Naive B cell (primary cell): ENCODE measurements around the gene HVCN1. TPM values are rescaled to one million over a fixed set of nuclear protein-coding genes. Genes with fewer than 3 reads are reported as not detected.
"Not testable (repeated sequence)": the region's sequence is repeated elsewhere in the genome, so short reads cannot be mapped to it uniquely, and the experiment has no call there.

ENCODE experiments used
- ATAC-seq, 2 donors: fragments of 150-1000 bp; cut with Tn5 transposase; 2 replicates each; pipeline ENCODE4 v1.10.0; 2021; ENCODE audit warnings: low read depth in 2 of 2, mild to moderate bottlenecking in 2 of 2, moderate library complexity in 2 of 2
- DNase-seq: peaks from one replicate; pipeline ENCODE4 v3.0.0; 2022
- H3K27ac Mint-ChIP-seq, 6 donors: one replicate each; pipeline ENCODE4 v1.8.0; 2020 to 2022; ENCODE audit warnings: mild to moderate bottlenecking in 6 of 6, mixed read lengths in 6 of 6, moderate library complexity in 5 of 6, inconsistent platforms in 2 of 6
- H3K27me3 Mint-ChIP-seq, 3 donors: one replicate each; pipeline ENCODE4 v1.8.0; 2021 to 2022; ENCODE audit warnings: mixed read lengths in 3 of 3, mild to moderate bottlenecking in 1 of 3
- H3K36me3 Mint-ChIP-seq, 2 donors: one replicate each; pipeline ENCODE4 v1.8.0; 2020 to 2022; ENCODE audit warnings: mixed read lengths in 2 of 2, inconsistent platforms in 1 of 2, mild to moderate bottlenecking in 1 of 2
- H3K4me1 Mint-ChIP-seq, 3 donors: one replicate each; pipeline ENCODE4 v1.8.0; 2020 to 2022; ENCODE audit warnings: mixed read lengths in 3 of 3, inconsistent platforms in 1 of 3, mild to moderate bottlenecking in 1 of 3, moderate library complexity in 1 of 3
- H3K4me3 Mint-ChIP-seq, 8 donors: one replicate each; pipeline ENCODE4 v1.8.0; 2020 to 2022; ENCODE audit warnings: mild to moderate bottlenecking in 8 of 8, mixed read lengths in 8 of 8, moderate library complexity in 8 of 8, inconsistent platforms in 2 of 8
- H3K9me3 Mint-ChIP-seq, 7 donors: one replicate each; pipeline ENCODE4 v1.8.0; 2020 to 2022; ENCODE audit warnings: mixed read lengths in 7 of 7, mild to moderate bottlenecking in 5 of 7, inconsistent platforms in 2 of 7, moderate library complexity in 1 of 7
- polyA plus RNA-seq, 6 donors: library from polyadenylated mRNA; unstranded; fragments of 300-500 nt; fragmentation: Illumina TruSeq; gene quantifications; one replicate each; pipeline ENCODE4 v1.2.3, GENCODE V29; 2021; ENCODE audit warnings: low read depth in 6 of 6

The HVCN1 gene
- polyA plus RNA-seq, 6 donors from 2014 or later = 654 to 887 (median 845) TPM

- H3K4me3 Mint-ChIP-seq = peak overlapping the region; percentile 70 to 98 (median 90)
- DNase-seq (no peak), ATAC-seq (no peak)
- H3K9me3 Mint-ChIP-seq = peaks cover 0 to 2% (median 0%) of the 10 kb centered on the region in 7 donors
- peaks cover 39 to 55% of the 10 kb centered on the region in 2 donors for H3K36me3 Mint-ChIP-seq
- H3K27ac Mint-ChIP-seq = peak overlapping the region; percentile 84 to 99 (median 94)
- no peaks in the 10 kb centered on the region for H3K27me3 Mint-ChIP-seq
- H3K4me1 Mint-ChIP-seq = peaks cover 68 to 97% (median 89%) of the 10 kb centered on the region in 3 donors
Observed at GRCh38 chr12:110676171-110676570, 12.7 kb downstream of the HVCN1 start.

DNA sequence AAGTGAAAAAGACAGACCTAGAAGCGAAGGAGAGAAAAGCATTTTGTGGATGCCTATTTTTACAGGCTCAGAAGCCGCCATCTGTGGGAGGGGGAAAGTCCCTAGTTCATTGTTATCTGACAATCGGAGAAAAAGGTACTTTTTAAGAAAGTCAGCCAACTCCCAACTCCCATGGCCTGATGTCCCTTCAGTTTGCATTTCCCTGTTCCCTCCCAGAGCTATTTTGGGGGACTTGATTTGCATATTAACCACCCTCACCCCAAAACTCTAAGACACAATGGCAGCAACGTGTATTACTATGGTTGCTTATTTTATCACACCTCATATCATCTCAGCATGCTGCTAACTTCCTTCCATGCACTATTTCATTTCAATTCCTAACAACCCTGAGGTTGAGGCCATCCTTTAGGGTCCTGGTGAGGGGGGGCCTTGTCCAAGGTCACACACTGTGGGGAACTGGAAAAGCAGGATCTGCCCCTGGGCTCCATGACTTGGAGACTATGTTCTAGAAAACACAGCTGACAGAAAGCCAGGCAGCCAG, 18.7 kb downstream of the HVCN1 start:
- Mint-ChIP-seq H3K9me3 (peaks cover 0 to 9% (median 4%) of the 10 kb centered on the region in 7 donors), H3K27me3 (no peaks in the 10 kb centered on the region), H3K4me3 (peak overlapping the region; percentile 74 to 93 (median 86)), H3K36me3 (peaks cover 46 to 54% of the 10 kb centered on the region in 2 donors), H3K27ac (peak overlapping the region; percentile 96 to 100 (median 99)), H3K4me1 (peaks cover 63 to 100% (median 90%) of the 10 kb centered on the region in 3 donors)
- ATAC-seq = peak; percentile 70 to 74
- DNase-seq = peak; percentile 70

DNA sequence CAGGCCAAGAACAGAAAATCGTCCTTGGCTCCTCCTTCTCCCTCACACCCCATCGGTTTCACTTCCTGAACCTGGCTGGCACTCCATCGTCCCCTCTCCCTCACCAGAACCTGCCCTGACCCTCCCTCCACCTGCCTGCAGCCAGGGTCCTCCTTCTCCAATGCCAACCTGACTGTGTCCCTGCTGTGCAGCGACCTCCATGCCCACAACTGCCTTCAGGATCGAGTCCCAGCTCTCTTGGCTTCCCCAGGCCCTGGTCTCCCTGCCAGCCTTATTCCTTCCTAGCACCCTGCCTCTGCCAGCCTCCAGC, 19.8 kb downstream of the HVCN1 start:
- peak; percentile 73 for DNase-seq
- ATAC-seq = peak; percentile 68 to 73
- H3K4me1 Mint-ChIP-seq = peaks cover 66 to 100% (median 92%) of the 10 kb centered on the region in 3 donors

DNA sequence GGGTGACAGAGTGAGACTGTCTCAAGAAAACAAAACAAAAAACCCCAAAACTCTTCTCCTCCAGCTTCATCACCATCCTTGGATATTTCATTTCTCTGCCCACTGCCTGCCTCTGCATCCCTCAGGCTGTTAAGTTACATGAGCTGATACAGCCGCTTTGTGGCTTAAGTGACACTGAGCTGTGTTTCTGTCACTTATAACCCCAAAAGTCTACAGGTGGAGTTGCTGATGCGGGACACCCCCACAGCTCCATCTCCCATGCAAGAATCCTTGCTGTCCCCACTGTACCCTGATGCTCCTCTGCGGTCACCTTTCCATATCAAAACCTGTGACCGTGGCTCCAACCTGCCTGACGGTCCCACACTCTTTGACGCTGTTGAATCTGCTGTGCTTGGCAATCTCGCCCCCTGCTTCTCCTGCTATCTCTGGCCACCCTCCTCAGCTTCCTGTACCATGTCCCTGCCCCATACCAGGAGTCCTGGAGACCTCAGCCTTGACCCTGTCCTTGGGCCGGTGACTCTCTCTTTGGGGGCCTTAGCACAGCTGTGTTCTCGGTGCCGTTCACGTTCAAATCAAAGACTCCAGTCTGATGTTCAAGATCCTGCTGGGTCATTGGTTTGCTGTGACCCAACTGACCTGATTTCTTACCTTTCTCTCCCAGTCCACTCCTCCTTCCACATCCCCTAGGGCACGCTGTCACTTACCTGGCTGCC, 20.3 kb downstream of the HVCN1 start:
- DNase-seq (no peak), ATAC-seq (no peak)
- Mint-ChIP-seq H3K9me3 (peaks cover 0 to 13% (median 4%) of the 10 kb centered on the region in 7 donors), H3K27ac (peak overlapping the region; percentile 96 to 100 (median 99)), H3K4me1 (peaks cover 67 to 100% (median 92%) of the 10 kb centered on the region in 3 donors), H3K4me3 (peak overlapping the region; percentile 74 to 93 (median 86)), H3K36me3 (peaks cover 48 to 56% of the 10 kb centered on the region in 2 donors), H3K27me3 (no peaks in the 10 kb centered on the region)

More for the DNA sequence above, 19.8 kb downstream of the HVCN1 start:
- Mint-ChIP-seq H3K4me3 (peak overlapping the region; percentile 74 to 93 (median 86)), H3K27me3 (no peaks in the 10 kb centered on the region), H3K36me3 (peaks cover 49 to 55% of the 10 kb centered on the region in 2 donors), H3K9me3 (peaks cover 0 to 13% (median 4%) of the 10 kb centered on the region in 7 donors), H3K27ac (peak overlapping the region; percentile 96 to 100 (median 99))

DNA sequence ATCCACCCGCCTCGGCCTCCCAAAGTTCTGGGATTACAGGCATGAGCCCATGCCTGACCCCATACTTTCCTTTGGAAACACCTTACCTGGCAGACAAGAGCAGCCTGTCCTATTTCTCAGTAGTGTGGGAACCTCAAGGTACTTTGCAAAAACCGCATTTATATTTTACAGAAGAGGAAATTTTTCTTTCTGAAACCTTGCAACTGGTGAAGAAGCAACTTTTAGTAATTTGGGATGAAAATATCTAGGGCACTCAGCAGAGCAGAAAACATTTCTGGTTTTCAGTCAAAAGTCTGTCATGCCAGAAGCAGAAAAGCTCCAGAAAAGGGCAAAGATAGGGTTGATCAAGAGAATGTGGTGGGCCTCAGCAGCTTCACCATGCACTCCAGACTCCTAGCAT, 21.2 kb downstream of the HVCN1 start:
- peaks cover 0 to 13% (median 4%) of the 10 kb centered on the region in 7 donors for H3K9me3 Mint-ChIP-seq
- DNase-seq (no peak), ATAC-seq (no peak)
- no peaks in the 10 kb centered on the region for H3K27me3 Mint-ChIP-seq
- H3K27ac Mint-ChIP-seq = peak overlapping the region; percentile 24 to 100 (median 98)
- H3K4me1 Mint-ChIP-seq = peaks cover 68 to 99% (median 92%) of the 10 kb centered on the region in 3 donors
- H3K4me3 Mint-ChIP-seq = peak overlapping the region; percentile 25 to 92 (median 82)
- peaks cover 46 to 49% of the 10 kb centered on the region in 2 donors for H3K36me3 Mint-ChIP-seq

DNA sequence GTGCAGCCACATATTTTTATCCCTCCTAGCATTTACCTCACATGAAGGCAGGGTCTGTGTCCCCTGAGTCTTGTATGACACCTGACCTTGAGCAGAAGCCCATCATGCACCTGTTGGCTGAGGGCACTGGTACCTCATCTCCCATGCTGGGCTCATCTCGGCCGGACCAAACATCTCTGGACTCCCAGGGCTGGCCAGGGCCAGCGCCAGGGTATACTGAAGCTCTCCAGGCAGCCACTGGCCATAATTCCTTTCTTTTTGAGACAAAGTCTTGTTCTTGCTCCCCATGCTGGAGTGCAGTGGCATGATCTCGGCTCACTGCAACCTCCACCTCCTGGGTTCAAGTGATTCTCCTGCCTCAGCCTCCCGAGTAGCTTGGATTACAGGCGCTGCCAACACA, 22.0 kb downstream of the HVCN1 start:
- ATAC-seq = no peak
- Mint-ChIP-seq H3K4me3 (peak overlapping the region; percentile 44 to 92 (median 80)), H3K36me3 (peaks cover 41 to 44% of the 10 kb centered on the region in 2 donors), H3K9me3 (peaks cover 0 to 13% (median 4%) of the 10 kb centered on the region in 7 donors), H3K27ac (peak overlapping the region in 5 of 6 donors; percentile 69 to 100 (median 98)), H3K4me1 (peaks cover 67 to 99% (median 92%) of the 10 kb centered on the region in 3 donors), H3K27me3 (no peaks in the 10 kb centered on the region)
- no peak for DNase-seq

- Mint-ChIP-seq H3K9me3 (peaks cover 0 to 10% (median 4%) of the 10 kb centered on the region in 7 donors), H3K36me3 (peaks cover 40 to 55% of the 10 kb centered on the region in 2 donors)
- peak; percentile 93 for DNase-seq
Observed at GRCh38 chr12:110661337-110661972, 27.5 kb downstream of the HVCN1 start.

DNA sequence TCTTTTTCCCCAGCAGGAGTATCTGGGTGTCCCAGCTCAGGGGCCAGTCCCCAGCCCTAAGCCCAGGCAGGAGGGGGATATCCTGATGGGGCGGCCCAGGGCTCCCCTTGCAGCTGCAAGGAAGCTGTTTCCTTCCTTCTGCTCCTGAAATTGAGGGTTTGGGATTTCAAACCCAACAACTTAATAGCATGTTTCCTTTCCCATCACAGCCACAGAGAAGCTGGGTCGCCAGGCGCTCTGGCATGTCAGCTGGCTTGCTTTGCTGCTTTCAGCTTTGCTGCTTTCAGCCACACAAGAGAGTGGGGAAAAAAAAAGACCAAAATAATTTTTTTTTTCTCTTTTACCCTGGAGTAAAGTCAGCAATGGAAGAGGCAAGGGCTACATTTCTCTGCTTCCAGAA, 30.0 kb downstream of the HVCN1 start:
- peaks cover 38 to 53% of the 10 kb centered on the region in 2 donors for H3K36me3 Mint-ChIP-seq
- H3K27me3 Mint-ChIP-seq = no peaks in the 10 kb centered on the region
- peak overlapping the region in 4 of 8 donors; percentile 1 to 36 (median 18) for H3K4me3 Mint-ChIP-seq
- H3K9me3 Mint-ChIP-seq = peaks cover 0 to 4% (median 0%) of the 10 kb centered on the region in 7 donors
- peaks cover 62 to 98% (median 87%) of the 10 kb centered on the region in 3 donors for H3K4me1 Mint-ChIP-seq
- DNase-seq = no peak
- ATAC-seq = no peak
- H3K27ac Mint-ChIP-seq = peak overlapping the region; percentile 37 to 100 (median 88)

More at GRCh38 chr12:110661337-110661972, 27.5 kb downstream of the HVCN1 start:
- H3K4me1 Mint-ChIP-seq = peaks cover 63 to 98% (median 85%) of the 10 kb centered on the region in 3 donors
- peak; percentile 89 for ATAC-seq
- peak overlapping the region; percentile 100 for H3K27ac Mint-ChIP-seq
- peak overlapping the region; percentile 76 to 92 (median 84) for H3K4me3 Mint-ChIP-seq
- H3K27me3 Mint-ChIP-seq = no peaks in the 10 kb centered on the region

- Mint-ChIP-seq H3K27me3 (no peaks in the 10 kb centered on the region), H3K4me1 (peaks cover 62 to 99% (median 89%) of the 10 kb centered on the region in 3 donors), H3K27ac (peak overlapping the region; percentile 43 to 100 (median 85)), H3K9me3 (peaks cover 0 to 4% (median 0%) of the 10 kb centered on the region in 7 donors), H3K36me3 (peaks cover 41 to 57% of the 10 kb centered on the region in 2 donors), H3K4me3 (peak overlapping the region in 3 of 8 donors; percentile 42 to 64 (median 47))
- ATAC-seq (no peak), DNase-seq (no peak)
Observed at GRCh38 chr12:110658242-110658641, 30.7 kb downstream of the HVCN1 start.

DNA sequence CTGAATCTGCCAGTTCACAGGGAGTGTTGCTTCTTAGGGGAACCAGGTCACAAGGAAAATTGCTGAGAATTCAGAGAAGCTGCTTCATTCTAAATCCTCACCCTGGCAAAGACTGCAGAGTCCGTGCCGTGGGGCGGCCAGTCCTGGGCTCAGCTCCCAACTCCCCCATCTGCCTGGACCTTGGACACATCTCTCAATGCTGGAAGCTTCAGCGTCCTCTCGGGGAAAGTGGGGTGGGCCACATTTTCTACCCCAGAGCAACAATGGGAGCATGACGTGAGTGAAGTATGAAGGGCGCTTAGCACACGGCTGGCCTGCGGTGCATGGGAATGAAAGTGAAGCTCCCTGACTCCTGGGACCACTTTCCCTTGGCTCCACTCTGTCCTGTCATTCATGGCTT, 31.2 kb downstream of the HVCN1 start:
- Mint-ChIP-seq H3K4me1 (peaks cover 59 to 99% (median 89%) of the 10 kb centered on the region in 3 donors), H3K27ac (peak overlapping the region; percentile 43 to 100 (median 87)), H3K36me3 (peaks cover 42 to 59% of the 10 kb centered on the region in 2 donors), H3K4me3 (peak overlapping the region in 2 of 8 donors; percentile 29 to 64), H3K9me3 (peaks cover 0 to 4% (median 0%) of the 10 kb centered on the region in 7 donors), H3K27me3 (no peaks in the 10 kb centered on the region)
- ATAC-seq (no peak), DNase-seq (no peak)

DNA sequence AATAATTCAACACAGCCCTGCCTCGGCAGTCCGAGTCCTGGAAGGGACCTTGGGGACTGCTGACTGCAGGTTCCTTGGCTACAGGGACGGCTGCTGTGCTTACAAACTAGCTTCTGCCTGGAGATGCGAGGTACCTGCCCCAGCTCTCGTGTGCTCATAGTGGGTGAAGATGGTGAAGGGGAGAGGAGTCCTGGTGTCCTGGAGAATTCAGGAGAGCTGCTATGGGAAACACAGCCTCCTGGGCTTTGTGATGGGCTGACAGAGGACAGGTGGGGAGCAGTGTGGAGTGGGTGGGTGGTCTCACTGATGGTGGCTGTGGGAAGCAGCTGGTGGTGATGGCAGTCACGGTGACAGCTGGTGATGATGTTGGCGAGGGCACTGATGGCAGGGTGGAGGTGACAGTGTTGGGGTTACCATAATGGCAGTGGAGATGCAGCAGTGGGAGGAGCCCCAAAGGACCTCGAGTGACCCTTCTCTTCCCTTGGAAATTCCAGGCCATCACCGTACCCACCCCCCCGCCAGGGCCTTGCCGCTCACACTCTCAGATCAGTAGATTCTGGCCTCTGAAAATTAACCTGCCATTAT, 32.8 kb downstream of the HVCN1 start:
- ATAC-seq (no peak), DNase-seq (no peak)
- Mint-ChIP-seq H3K4me3 (peak overlapping the region in 3 of 8 donors; percentile 10 to 29 (median 22)), H3K27me3 (no peaks in the 10 kb centered on the region), H3K9me3 (peaks cover 0 to 2% (median 0%) of the 10 kb centered on the region in 7 donors), H3K36me3 (peaks cover 38 to 67% of the 10 kb centered on the region in 2 donors), H3K4me1 (peaks cover 57 to 98% (median 88%) of the 10 kb centered on the region in 3 donors), H3K27ac (peak overlapping the region; percentile 24 to 100 (median 94))

DNA sequence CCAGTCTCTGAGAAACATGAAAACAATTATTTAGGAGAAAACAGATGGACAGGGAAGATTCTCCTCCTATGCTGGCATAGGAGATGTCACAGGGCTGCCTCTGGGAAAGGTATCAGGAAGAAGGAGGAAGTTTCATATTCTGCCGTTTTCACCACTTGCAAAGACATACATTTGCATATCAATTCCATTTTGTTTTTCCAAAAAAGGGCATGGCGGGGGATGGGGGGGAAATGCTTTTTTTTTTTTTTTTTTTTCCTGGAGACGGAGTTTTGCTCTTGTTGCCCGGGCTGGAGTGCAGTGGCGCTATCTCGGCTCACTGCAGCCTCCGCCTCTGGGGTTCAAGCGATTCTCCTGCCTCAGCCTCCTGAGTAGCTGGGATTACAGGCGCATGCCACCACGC, 34.7 kb downstream of the HVCN1 start:
- not testable (repeated sequence) for DNase-seq, H3K9me3 Mint-ChIP-seq, ATAC-seq, H3K27me3 Mint-ChIP-seq
- Mint-ChIP-seq H3K36me3 (peaks cover 43 to 62% of the 10 kb centered on the region in 2 donors), H3K27ac (peak overlapping the region; percentile 87 to 100 (median 92)), H3K4me1 (peaks cover 64 to 99% (median 94%) of the 10 kb centered on the region in 3 donors), H3K4me3 (peak overlapping the region in 7 of 8 donors; percentile 32 to 84 (median 60))
